ENCODE measurements around the gene PEPD. TPM values are rescaled to one million over a fixed set of nuclear protein-coding genes. Genes with fewer than 3 reads are reported as not detected.

PEPD gene
- total and polyA plus RNA-seq, 2 donors (not counting 3 experiments of a cell fraction or from before 2014, with no cell fraction given): 73.7 to 126 TPM

DNA sequence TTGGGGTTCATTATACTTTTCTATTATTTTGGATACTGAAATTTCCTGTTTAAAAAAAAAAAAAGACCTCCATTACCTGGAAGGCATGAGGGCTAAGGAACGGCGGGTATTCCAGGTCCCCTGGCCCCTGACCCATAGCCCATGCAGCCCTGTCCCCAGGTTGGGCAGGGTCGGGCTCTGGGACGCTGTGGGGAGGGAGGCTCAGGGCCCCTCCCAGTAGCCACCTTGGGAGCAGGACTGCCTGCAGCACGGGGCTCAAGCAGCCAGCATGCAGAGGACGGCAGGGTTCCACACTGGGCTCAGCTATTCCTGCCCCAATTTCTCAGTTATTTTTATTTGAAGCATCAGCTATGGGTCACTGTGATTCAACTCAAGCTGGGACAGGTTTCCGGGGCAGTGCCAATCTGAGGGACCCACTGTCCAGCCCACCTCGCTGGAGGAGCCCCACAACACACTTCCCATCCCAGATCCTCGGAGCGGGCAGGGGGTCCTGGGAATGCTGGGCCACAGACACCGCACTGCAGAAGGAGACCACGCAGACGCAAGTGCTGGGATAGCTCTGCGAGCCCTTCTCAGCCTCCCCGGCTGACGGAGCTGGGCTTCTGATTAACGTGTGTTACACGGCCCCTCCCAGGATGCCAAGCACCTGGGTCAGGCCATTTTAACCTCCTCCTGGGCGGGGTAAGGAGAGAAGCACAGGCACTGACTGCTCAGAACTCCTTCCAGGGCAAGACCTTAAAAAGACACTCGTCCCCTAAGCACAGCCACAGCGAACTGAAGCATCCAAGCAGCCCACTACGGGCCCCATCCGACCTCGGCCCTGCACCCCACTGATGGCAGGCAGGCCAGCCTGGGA is 60.1 kb downstream of the PEPD start:
- Histone ChIP-seq H3K36me3 (ENCODE audit: control insufficient read depth in 2 of 2, extremely low read depth in 1 of 2, insufficient read depth in 2 of 2, low read length in 2 of 2) (peaks cover 0 to 3% of the 10 kb centered on the region in 2 experiments), H3K9me3 (replicated peaks; ENCODE audit: control insufficient read depth, insufficient read depth, low read length) (no peaks in the 10 kb centered on the region), H3K27me3 (ENCODE audit: control insufficient read depth in 2 of 2, insufficient read depth in 2 of 2, low read length in 2 of 2) (no peaks in the 10 kb centered on the region), H3K79me2 (ENCODE audit: control insufficient read depth, insufficient read depth, low read length) (no peaks in the 10 kb centered on the region), H2AFZ (ENCODE audit: low read depth, low read length) (no peak overlapping the region), H3K4me1 (ENCODE audit: control insufficient read depth, extremely low read depth, insufficient read depth, low read length) (no peaks in the 10 kb centered on the region), H4K20me1 (replicated peaks; ENCODE audit: control insufficient read depth, extremely low read depth, insufficient read depth, low read length) (no peaks in the 10 kb centered on the region), H3K9me1 (replicated peaks; ENCODE audit: control insufficient read depth, extremely low read depth, insufficient read depth, low read length) (no peaks in the 10 kb centered on the region), H3K4me3 (replicated peaks in 1 of 3; ENCODE audit: insufficient read depth in 1 of 3, low read depth in 1 of 3, low read length in 3 of 3) (no peak overlapping the region), H3K27ac (ENCODE audit: insufficient read depth, low read depth, low read length) (no peak overlapping the region), H3K4me2 (ENCODE audit: insufficient read depth, low read length) (no peak overlapping the region), H3K9ac (replicated peaks; ENCODE audit: extremely low read depth, insufficient read depth, low read length) (no peak overlapping the region)
- ChIA-PET CTCF (interaction anchor here (1.1 to 1.5 kb wide), 2 partner anchors 12 kb away, joined by 3 to 4 read pairs; no protein-coding TSS in a partner anchor), POLR2A (no interaction called here)
- dilution Hi-C loops (cut with MboI; ENCODE audit: extremely low pct_ligation_motif_present, low sequenced_read_pairs): no loop called here
- DNase-seq (ENCODE audit: low read depth, low spot score) (no peak), FAIRE-seq (no peak)
- no peak for TF ChIP-seq POLR2AphosphoS5 (IDR thresholded peaks at IDR 0.05; ENCODE audit: insufficient read depth, low read depth, low read length)
- no peak for TF ChIP-seq MYC (IDR thresholded peaks at IDR 0.05; ENCODE audit: low read depth, low read length)
- TF ChIP-seq, protein P1, sequence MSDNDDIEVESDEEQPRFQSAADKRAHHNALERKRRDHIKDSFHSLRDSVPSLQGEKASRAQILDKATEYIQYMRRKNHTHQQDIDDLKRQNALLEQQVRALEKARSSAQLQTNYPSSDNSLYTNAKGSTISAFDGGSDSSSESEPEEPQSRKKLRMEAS (IDR thresholded peaks at IDR 0.05; ENCODE audit: insufficient read depth, insufficient read length): no peak
- TF ChIP-seq EZH2 (IDR thresholded peaks at IDR 0.05; ENCODE audit: borderline replicate concordance, low read depth, low read length, severe bottlenecking): no peak
- no peak for TF ChIP-seq FOS (IDR thresholded peaks at IDR 0.05; ENCODE audit: borderline replicate concordance, insufficient read depth, low read length)
- TF ChIP-seq, protein P2, sequence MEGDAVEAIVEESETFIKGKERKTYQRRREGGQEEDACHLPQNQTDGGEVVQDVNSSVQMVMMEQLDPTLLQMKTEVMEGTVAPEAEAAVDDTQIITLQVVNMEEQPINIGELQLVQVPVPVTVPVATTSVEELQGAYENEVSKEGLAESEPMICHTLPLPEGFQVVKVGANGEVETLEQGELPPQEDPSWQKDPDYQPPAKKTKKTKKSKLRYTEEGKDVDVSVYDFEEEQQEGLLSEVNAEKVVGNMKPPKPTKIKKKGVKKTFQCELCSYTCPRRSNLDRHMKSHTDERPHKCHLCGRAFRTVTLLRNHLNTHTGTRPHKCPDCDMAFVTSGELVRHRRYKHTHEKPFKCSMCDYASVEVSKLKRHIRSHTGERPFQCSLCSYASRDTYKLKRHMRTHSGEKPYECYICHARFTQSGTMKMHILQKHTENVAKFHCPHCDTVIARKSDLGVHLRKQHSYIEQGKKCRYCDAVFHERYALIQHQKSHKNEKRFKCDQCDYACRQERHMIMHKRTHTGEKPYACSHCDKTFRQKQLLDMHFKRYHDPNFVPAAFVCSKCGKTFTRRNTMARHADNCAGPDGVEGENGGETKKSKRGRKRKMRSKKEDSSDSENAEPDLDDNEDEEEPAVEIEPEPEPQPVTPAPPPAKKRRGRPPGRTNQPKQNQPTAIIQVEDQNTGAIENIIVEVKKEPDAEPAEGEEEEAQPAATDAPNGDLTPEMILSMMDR (IDR thresholded peaks at IDR 0.05; ENCODE audit: extremely low read depth in 1 of 2, insufficient read depth in 1 of 2, low read depth in 1 of 2, low read length in 2 of 2): no peak
- no peak for TF ChIP-seq POLR2A (IDR thresholded peaks at IDR 0.05; ENCODE audit: low read depth, low read length)
- no peak for TF ChIP-seq JUN (IDR thresholded peaks at IDR 0.05; ENCODE audit: borderline replicate concordance, insufficient read depth, insufficient read length, low read depth)
- TF ChIP-seq GATA2 (IDR thresholded peaks at IDR 0.05; ENCODE audit: insufficient read depth, insufficient read length, low read depth, low read length): no peak
- intact Hi-C loops (cut with micrococcal nuclease): no loop called here
- no TSS peak for BruUV-seq (replicated peaks)
